Stimulated activated naive CD4-positive, alpha-beta T cell (primary cell): ENCODE measurements around the gene SLC2A1.

Source experiments
- DNase-seq, 6 experiments: peaks; one replicate each; lab custom pipeline; 2025; lab: John Stamatoyannopoulos, UW

SLC2A1 gene

GRCh38 chr1:42958488-42959319, at the start of gene SLC2A1:
SLC2A1 (minus strand) TSS chr1:42958868; CDS start chr1:42958651, 217 bp downstream.
- DNase-seq: peak; percentile 87 to 95 (median 92)

- DNase-seq: no peak
Measured at GRCh38 chr1:43007377-43008114, 48.9 kb upstream of the SLC2A1 start.

GRCh38 chr1:43005460-43006361, 47.0 kb upstream of the SLC2A1 start:
- DNase-seq: no peak

- no peak for DNase-seq
Measured at GRCh38 chr1:43004587-43005459, 46.2 kb upstream of the SLC2A1 start.

- no peak for DNase-seq
Measured at GRCh38 chr1:43002766-43003165, 44.1 kb upstream of the SLC2A1 start.

- DNase-seq: no peak
Measured at GRCh38 chr1:43002116-43002515, 43.4 kb upstream of the SLC2A1 start.

- DNase-seq: no peak
Measured at GRCh38 chr1:43001434-43001833, 42.8 kb upstream of the SLC2A1 start.

- DNase-seq: no peak
Measured at GRCh38 chr1:43000271-43000670, 41.6 kb upstream of the SLC2A1 start.

GRCh38 chr1:42999308-42999707, 40.6 kb upstream of the SLC2A1 start:
- DNase-seq: no peak

GRCh38 chr1:42998386-42998785, 39.7 kb upstream of the SLC2A1 start:
- no peak for DNase-seq

GRCh38 chr1:42996384-42996970, 37.8 kb upstream of the SLC2A1 start:
- no peak for DNase-seq

- DNase-seq: no peak
Measured at GRCh38 chr1:42993502-42994136, 35.0 kb upstream of the SLC2A1 start.

- DNase-seq: no peak
Measured at GRCh38 chr1:42992054-42992571, 33.4 kb upstream of the SLC2A1 start.

- DNase-seq: no peak
Measured at GRCh38 chr1:42990757-42991346, 32.2 kb upstream of the SLC2A1 start.

- no peak for DNase-seq
Measured at GRCh38 chr1:42983693-42984092, 25.0 kb upstream of the SLC2A1 start.

- DNase-seq: no peak
Measured at GRCh38 chr1:42983253-42983652, 24.6 kb upstream of the SLC2A1 start.

GRCh38 chr1:42982641-42983040, 24.0 kb upstream of the SLC2A1 start:
- no peak for DNase-seq

GRCh38 chr1:42981871-42982270, 23.2 kb upstream of the SLC2A1 start:
- DNase-seq: no peak

- DNase-seq: no peak
Measured at GRCh38 chr1:42981255-42981805, 22.7 kb upstream of the SLC2A1 start.
